Measurements from ENCODE around the gene CABYR.
"Not testable (repeated sequence)": the region's sequence is repeated elsewhere in the genome, so short reads cannot be mapped to it uniquely, and the experiment has no call there.

Gene CABYR

DNA sequence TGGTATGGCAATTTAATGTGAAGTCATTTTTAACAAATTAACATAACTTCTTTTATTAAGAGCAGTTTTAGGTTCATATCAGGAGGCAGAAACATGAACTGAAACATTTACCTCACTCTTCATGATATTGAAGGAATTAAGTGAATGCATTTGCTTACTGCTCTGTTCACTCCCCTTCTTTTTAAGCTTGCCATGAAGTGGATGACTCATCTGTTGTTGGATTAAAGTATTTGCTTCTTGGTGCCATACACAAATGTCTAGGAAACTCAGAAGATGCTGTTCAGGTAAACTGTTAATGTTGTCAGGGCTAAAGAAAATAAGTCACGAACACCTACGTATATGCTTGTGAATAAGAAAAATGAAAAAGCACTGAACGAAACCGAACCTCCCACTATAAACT is 10.2 kb upstream of the CABYR start:
- no peak for DNase-seq (ENCODE audit: low read depth in 2 of 2, low spot score in 1 of 2)

DNA sequence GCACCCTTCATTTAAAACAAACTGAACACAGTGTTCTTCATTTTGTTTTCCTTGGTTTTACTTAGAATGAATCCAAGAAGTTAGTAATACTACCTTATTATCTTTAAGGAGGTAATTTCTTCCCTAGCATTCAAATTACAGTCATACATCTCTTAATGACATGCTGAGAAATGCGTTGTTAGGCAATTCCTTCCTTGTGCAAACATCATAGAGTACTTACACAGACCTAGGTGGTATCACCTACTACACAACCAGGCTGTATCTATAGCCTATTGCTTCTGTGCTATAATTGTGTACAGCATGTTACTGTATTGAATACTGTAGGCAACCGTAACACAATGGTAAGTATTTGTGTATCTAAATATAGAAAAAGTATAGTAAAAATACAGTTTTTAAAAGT is 8.4 kb upstream of the CABYR start:
- DNase-seq (ENCODE audit: low read depth in 2 of 2, low spot score in 1 of 2) = no peak

DNA sequence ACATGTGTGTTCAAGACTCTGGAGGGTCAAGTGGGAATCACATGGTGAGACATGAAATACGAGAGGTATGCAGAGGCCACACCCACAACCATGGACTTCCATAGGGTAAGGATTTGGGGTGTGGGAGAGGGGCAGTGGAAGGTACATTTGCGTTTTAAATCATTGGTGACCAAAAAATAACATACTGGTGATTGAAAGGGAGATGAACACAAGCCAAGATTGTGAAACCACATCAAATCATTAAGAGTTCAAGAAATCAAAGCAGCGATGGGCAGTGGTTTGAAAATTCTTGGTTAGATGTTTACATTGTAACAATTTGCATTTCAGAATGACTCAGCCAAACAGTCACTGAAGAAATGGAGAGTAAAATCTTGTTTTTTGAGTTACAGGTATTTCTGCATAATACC is 1.9 kb upstream of the CABYR start:
- DNase-seq (ENCODE audit: low read depth in 2 of 2, low spot score in 1 of 2) = no peak

DNA sequence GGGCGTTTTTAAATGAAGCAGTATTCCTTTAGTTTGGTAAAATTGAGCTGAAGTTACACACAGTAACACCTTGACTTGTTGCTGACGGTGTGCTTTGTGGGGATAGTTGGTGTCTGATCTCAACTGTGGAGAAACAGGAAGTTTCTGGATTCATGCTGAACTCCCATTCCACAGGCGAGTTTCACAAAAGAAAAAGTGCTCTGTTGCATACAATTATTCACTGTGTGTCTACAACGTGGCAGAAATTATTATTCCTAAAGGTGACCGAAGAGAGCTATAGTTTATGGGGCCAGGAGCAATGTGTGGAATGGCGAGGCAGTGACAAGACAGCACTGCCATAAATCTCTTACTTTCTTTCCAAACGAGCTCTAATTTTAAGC is 463 bp upstream of the CABYR start:
- no peak for DNase-seq (ENCODE audit: low read depth in 2 of 2, low spot score in 1 of 2)

DNA sequence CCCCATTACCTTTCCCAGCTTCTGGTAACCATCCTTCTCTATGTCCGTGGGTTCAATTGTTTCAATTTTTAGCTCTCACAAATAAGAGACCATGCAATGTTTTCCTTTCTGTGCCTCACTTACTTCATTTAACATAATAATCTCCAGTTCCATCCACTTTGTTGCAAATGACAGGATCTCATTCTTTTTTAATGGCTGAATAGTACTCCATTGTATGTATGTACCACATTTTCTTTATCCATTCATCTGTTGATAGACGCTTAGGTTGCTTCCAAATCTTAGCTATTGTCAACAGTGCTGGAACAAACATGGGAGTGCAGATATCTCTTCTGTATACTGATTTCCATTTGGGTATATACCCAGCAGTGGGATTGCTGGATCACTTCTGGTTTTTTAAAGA is 1.8 kb downstream of the CABYR start:
- DNase-seq (ENCODE audit: low read depth in 2 of 2, low spot score in 1 of 2) = no peak

DNA sequence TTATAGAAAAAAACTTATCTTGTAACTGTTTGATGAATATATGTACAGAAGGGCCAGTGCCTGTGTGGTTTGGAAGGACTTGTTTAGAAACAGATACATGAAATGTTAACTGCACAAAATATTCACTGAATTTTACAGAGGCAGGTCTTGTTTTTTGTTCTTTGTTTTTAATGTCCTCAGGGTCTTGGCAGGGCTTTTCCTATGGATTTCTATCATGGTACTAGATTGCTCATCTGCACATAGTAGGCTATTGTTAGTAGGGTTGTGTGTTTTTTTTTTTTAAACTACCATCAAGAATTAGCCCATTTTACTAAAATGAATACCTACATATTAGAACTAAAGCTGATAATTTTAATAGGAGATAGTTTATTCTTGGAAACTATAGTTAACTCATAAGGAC is 3.5 kb downstream of the CABYR start:
- no peak for DNase-seq (ENCODE audit: low read depth in 2 of 2, low spot score in 1 of 2)

DNA sequence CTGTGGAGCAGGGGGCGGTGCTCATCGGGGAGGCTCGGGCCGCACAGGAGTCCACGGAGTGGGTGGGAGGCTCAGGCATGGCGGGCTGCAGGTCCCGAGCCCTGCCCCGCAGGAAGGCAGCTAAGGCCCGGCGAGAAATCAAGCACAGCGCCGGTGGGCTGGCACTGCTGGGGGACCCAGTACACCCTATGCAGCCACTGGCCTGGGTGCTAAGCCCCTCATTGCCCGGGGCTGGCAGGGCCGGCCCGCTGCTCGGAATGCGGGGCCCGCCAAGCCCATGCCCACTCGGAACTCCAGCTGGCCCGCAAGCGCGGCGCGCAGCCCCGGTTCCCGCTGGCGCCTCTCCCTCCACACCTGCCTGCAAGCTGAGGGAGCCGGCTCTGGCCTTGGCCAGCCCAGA is 10.7 kb downstream of the CABYR start:
- DNase-seq (ENCODE audit: low read depth in 2 of 2, low spot score in 1 of 2) = not testable (repeated sequence)

DNA sequence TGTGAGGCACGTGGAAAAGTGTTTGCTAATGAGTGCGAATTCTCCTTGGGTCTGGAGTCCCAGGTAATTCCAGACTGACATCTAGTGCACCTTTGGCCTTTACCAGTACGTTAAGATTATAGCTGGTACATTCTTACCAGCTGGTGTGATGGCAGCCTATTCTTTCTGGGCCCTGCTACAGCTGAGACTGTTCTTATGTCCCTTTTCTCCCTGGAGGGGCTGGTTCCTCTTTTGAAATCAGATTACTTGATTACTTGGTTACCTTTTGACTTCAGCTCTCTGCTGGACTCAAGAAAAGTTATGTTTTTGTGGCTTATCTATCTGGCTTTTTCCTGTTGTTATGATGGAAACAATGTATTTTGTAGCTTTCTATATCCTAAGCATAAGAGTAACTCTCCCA is 14.5 kb downstream of the CABYR start:
- DNase-seq (ENCODE audit: low read depth in 2 of 2, low spot score in 1 of 2) = no peak

DNA sequence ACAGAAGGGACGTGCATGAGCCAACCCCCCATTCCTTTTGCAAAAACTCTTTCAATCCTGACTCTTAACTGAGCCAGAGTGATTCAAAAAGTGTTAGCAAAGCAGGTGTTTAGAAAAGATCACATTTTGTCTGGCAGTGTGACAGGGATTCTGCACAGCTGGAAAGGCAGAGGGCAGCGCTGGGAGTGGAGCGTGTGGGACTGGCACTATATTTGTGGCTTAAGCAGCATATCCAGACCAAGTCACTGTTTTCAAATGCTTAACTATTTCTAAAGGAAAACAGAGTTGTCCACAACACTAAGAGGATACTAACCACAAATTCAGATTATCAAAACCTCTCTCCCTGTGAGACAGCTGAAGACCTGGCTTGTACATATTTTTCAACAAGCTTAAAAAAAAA is 19.0 kb downstream of the CABYR start:
- DNase-seq (ENCODE audit: low read depth in 2 of 2, low spot score in 1 of 2) = no peak

DNA sequence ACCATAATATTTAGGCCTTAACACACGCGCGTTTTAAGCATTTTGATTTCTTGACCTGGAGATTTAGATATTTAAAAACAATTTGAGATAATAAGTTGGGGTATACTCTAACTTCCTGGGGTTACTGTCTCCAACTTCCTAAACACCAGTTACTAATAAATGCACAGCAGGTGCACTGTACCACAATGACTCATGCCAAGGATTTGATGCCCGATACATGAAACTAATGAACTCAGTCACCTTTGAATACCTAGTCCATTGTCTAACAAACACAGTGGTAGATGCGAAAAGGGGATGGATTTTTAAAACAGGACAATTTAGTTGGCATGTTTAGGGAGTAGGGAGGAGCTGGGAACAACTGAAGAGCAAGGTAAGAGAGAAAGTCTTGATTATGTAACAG is 21.2 kb downstream of the CABYR start:
- DNase-seq (ENCODE audit: low read depth in 2 of 2, low spot score in 1 of 2) = no peak

DNA sequence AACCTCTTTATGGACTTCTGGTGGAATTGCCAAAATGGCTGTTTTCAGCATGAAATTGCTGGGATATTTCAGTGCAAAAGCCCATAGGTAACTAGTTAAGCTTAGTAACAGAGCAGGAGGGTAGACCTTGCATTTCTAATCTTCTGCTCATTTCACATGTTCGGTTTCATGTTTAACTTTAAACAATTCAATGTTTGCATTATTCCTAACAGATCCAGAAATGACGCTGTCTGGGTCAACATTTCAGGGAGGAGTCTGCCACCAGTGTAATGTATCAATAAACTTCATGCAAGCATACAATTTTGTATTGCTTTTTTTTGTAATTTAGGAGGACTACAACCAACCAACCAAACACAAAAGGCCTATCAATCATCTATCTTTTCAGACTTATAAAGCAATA is 22.4 kb downstream of the CABYR start:
- DNase-seq (ENCODE audit: low read depth in 2 of 2, low spot score in 1 of 2) = no peak

DNA sequence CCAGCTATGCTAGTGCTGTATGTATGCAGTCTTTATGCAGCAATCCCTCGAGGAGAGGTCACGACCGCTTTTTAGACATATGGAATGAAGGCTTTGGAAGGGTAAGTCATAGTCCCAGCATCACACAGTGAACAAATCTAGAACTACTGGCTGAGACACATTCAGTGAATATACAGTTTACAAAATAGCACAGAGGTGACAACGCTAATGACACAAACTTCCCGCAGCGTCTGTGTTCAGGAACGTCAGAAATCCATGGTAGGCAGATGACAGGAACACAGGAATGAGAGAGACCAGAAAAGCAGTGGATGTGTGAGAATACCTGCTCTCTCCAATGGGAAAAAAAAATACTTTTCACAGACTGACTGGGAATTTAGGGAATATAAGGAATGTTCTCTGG is 29.6 kb downstream of the CABYR start:
- DNase-seq (ENCODE audit: low read depth in 2 of 2, low spot score in 1 of 2) = no peak

DNA sequence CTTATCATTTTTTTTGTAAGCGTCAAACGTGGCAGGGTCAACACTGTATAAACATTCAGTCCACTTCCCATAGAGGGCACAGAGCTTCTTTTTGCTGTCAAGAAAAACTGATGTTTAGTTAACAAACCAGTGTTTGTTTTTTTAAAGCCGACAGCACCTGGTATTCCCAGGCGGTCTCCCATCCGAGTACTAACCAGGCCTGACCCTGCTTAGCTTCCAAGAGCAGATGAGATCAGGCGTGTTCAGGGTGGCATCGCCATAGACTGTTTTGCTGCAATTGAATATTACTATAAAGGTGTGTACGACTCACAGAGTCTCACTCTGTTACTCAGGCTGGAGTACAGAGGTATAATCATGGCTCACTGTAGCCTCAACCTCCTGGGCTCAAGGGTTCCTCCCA is 31.5 kb downstream of the CABYR start:
- DNase-seq (ENCODE audit: low read depth in 2 of 2, low spot score in 1 of 2) = no peak

DNA sequence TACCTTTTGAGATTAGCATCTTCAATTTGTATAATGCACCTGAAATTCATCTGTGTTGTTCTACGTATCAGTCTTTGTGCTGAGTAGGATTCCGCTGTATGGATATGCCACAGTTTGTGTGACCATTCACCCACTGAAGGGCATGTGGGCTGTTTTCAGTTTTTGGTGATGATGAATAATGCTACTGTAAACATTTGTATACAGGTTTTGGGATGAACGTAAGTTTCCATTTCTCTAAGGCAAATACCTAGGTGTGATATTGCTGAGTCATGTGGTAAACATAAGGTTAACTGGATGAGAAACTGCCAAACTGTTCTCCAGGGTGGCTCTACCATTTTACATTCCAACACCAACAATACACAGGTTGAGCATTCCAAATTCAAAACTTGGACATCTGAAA is 35.1 kb downstream of the CABYR start:
- DNase-seq (ENCODE audit: low read depth in 2 of 2, low spot score in 1 of 2) = no peak

DNA sequence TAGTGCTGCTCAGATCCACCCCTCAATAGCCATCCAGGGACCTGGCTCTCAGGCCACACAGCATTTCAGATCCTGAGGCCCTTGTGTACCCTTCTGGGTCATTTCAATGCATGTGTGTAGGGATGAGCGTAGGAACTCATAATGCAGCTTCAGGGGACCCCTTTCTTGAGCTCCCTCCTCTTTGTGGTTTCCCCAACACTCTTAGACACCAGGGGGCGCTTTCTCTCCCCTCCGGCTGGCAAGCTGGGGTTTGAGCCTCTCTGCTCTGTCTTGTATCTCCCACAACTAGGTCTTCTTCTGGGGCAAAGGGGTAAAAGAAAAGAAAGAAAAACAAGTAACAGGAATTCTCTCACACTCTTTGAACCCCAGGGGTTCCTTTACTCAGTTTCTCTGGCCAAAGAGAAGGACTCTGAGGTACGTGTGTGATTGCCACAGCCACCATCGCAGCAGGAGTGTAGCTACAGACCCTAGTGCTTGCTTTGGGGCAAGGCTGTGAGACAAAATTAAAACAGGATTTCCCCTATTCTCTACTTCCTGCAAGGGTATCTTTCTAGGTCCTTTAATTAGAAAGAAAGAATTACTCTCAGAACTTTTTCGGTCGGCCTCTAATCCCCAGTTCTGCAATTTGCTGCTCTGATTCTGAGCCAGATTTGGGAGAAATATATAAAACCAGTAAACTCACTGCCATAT is 38.0 kb downstream of the CABYR start:
- DNase-seq (ENCODE audit: low read depth in 2 of 2, low spot score in 1 of 2) = peak in 1 of 2 donors; percentile 5

DNA sequence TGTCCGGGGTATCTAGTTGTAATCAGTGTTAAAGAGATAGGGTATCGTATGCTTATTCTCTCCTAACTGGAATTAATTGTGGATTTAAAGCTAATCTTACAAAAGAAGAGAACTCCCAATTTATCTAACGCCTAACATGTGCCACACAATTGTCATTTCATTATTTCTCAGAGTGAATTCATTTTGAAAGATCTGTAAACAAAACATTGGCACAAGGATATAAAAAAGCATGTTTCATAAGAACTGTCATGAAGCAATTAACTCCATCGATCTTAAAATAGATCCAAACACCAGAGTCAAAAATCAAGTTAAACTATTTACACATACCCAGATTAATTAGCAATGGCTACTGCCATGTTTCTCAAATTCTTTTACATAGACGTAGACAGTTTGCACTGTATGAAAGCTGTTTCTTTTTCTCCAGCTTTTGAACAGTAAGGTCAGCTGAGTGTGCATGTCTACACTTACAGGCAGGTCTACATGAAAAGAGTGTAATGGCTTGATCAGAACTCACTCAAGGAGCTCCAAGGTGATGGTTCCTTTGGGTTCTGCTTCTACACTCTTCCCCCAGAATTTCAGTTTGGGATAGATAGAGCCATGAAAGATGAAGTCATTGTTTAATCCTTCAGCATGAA is 38.8 kb downstream of the CABYR start:
- DNase-seq (ENCODE audit: low read depth in 2 of 2, low spot score in 1 of 2) = no peak

DNA sequence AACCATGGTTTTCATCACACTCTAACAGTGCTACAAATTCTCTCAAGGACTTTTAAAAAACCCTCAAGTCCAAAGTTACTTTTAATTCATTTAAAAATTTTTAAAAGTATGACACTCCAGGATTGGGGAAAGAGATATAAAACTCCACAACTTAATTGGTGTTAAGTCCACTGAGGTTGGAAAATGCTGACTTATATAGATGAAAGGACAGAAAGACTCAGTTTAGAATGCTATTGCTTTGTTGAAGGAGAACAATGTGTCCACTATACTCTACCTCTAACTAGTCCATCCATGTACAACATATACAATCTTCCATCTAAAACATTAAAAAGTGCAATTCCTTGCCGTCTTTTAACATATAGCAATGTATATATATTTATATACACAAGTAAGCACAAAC is 41.2 kb downstream of the CABYR start:
- DNase-seq (ENCODE audit: low read depth in 2 of 2, low spot score in 1 of 2) = no peak

DNA sequence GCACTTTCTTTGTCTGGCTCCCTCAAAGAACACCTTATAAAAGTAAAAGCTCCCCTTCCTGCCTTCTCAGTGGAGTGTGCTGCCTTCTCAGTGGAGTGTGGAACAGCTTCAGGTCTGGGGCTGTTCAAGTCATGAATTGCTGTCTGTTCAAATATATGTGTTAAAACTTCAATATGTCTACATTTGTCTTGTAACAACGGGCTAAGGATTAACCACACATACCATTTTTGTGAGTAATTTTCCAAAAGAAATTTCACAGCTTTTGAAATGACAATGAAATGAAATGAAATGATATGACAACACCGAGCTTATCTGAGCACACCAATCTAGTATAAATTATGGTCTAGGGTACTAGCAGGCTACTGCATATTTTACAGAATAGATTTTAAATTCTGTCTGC is 42.9 kb downstream of the CABYR start:
- no peak for DNase-seq (ENCODE audit: low read depth in 2 of 2, low spot score in 1 of 2)

DNA sequence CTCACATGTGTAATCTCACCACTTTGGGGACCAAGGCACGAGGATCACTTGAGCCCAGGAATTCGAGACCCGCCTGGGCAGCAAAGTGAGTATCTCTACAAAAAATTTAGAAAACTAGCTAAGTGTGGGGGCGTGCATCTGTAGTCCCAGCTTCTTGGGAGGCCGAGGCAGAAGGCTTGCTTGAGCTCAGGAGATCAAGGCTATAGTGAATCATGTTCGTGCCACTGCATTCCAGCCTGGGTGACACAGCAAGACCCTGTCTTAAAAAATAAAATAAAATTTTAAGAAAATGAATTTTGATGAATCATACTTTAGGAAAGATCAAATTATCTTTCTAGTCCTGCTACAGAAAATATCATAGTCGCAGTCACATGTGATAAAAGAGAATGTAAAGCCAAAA is 46.9 kb downstream of the CABYR start:
- DNase-seq (ENCODE audit: low read depth in 2 of 2, low spot score in 1 of 2) = no peak

DNA sequence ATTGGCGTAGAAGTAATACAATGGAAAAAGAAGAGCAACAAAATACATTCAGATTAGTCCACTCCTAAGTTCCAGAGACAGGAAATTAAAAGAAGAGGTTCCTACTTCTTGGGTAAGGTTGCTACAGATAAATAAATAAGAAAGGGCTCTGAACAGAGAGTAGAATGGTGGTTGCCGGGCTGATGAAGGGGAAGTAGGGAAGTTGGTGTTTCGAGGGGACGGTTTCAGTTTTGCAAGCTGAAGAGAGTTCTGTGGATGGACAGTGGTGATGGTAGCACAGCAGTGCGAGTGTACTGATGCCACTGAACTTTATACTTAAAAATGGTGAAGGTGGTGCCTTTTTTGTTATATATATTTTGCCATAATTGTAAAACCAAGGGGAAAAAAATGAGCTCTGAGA is 48.2 kb downstream of the CABYR start:
- DNase-seq (ENCODE audit: low read depth in 2 of 2, low spot score in 1 of 2) = no peak

DNA sequence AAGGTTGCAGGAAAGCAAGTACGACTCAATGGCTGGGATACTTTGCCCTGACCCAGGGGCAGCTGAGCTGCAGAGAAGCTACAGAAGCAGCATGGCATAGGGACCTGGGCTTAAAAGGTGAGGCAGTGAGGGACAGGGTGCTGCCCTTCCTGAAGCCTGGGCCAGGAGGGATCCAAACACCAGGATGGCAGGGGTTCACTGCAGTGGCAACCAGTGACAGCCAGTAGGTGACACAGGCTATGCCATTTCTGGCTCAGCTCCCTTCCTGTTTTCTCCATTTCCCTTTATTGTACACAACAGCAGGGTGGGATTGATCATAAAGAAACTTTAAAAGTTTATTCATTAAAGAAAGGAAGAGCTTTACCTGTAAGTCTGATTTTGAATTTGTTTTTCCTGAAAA is 48.8 kb downstream of the CABYR start:
- no peak for DNase-seq (ENCODE audit: low read depth in 2 of 2, low spot score in 1 of 2)

DNA sequence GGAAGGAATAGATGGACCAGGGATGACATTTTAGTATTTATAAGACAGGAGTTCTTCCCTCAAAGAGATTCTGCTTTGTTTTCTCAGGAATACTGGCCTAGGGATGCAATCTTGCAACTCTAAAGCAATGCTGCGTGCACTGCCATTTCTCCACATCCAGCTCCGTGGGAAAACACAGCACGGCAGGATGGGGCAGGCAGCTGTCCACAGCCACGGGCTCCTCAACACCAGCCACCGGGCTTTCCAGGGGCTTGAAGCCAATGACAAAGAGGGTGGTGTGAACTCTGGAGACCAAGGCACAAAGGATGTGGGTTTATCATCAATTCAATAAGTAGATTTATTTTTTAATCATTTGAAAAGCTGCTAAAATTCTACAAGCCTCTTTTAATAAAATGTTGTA is 49.3 kb downstream of the CABYR start:
- DNase-seq (ENCODE audit: low read depth in 2 of 2, low spot score in 1 of 2) = no peak

DNA sequence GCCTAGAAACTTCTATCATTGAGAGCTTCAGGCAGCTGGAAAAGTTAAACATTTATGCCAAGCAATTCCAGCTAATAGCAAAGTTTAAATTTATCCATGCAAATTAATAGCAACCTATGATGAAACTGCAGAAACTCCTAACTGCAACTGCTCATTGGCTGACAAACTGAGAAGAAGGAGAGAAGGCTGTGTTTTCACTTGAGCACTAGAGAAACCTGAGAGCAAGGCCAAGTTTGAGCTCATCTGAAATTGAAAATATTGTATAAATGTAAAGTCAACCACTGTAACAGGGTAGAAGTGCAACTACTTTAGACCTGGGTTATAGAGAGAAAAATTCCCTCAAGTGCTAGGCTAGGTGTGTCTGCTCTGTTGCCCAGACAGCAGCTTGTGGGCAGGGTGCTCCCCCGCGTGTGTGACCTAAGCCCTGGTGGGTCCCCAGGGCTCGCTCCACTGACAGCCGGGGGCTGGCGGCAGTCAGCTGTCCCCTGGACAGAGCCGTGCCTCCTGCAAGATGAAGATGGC is 50.2 kb downstream of the CABYR start:
- no peak for DNase-seq (ENCODE audit: low read depth in 2 of 2, low spot score in 1 of 2)

Measured in stimulated activated CD8-positive, alpha-beta memory T cell treated with anti-CD3 and anti-CD28 coated beads, Interleukin-4, amount 100 ng/mL, for 1 hour (primary cell).